Measurements from ENCODE around the gene MCM3.

The MCM3 gene

GRCh38 chr6:52328303-52328662, 43.7 kb upstream of the MCM3 start:
- H3K4me1 ChIP-seq: no peaks in the 10 kb centered on the region
- no peak overlapping the region for H3K4me3 ChIP-seq
- DNase-seq: no peak
- no peaks in the 10 kb centered on the region for H3K9me3 ChIP-seq
- intact Hi-C loops (cut with DNase I; ENCODE audit: low total_unique reads): no loop called here
- no peak overlapping the region for H3K27ac ChIP-seq
- TF ChIP-seq CTCF (IDR thresholded peaks at IDR 0.05): no peak
- no peaks in the 10 kb centered on the region for H3K27me3 ChIP-seq
- H3K36me3 ChIP-seq: no peaks in the 10 kb centered on the region

GRCh38 chr6:52326540-52327364, 42.2 kb upstream of the MCM3 start:
- no peak for TF ChIP-seq CTCF (IDR thresholded peaks at IDR 0.05)
- Histone ChIP-seq H3K4me1 (no peaks in the 10 kb centered on the region), H3K4me3 (no peak overlapping the region), H3K36me3 (no peaks in the 10 kb centered on the region), H3K27me3 (no peaks in the 10 kb centered on the region), H3K27ac (no peak overlapping the region), H3K9me3 (no peaks in the 10 kb centered on the region)
- intact Hi-C loops (cut with DNase I; ENCODE audit: low total_unique reads): no loop called here
- DNase-seq: no peak

GRCh38 chr6:52325695-52326471, 41.3 kb upstream of the MCM3 start:
- Histone ChIP-seq H3K4me1 (no peaks in the 10 kb centered on the region), H3K9me3 (no peaks in the 10 kb centered on the region), H3K4me3 (no peak overlapping the region), H3K27ac (no peak overlapping the region), H3K27me3 (no peaks in the 10 kb centered on the region), H3K36me3 (no peaks in the 10 kb centered on the region)
- intact Hi-C loops (cut with DNase I; ENCODE audit: low total_unique reads): no loop called here
- DNase-seq: no peak
- TF ChIP-seq CTCF (IDR thresholded peaks at IDR 0.05): no peak

GRCh38 chr6:52324189-52324588, 39.6 kb upstream of the MCM3 start:
- intact Hi-C loops (cut with DNase I; ENCODE audit: low total_unique reads): no loop called here
- DNase-seq: no peak
- no peak overlapping the region for H3K4me3 ChIP-seq
- no peaks in the 10 kb centered on the region for H3K27me3 ChIP-seq
- no peaks in the 10 kb centered on the region for H3K9me3 ChIP-seq
- TF ChIP-seq CTCF (IDR thresholded peaks at IDR 0.05): no peak
- no peak overlapping the region for H3K27ac ChIP-seq
- no peaks in the 10 kb centered on the region for H3K36me3 ChIP-seq
- H3K4me1 ChIP-seq: no peaks in the 10 kb centered on the region

GRCh38 chr6:52317841-52318581, 33.5 kb upstream of the MCM3 start:
- H3K4me3 ChIP-seq: no peak overlapping the region
- TF ChIP-seq CTCF (IDR thresholded peaks at IDR 0.05): no peak
- intact Hi-C loops (cut with DNase I; ENCODE audit: low total_unique reads): loop anchor here (10.0 kb wide), 1 partner anchor 1493 kb away; no protein-coding TSS in a partner anchor
- H3K36me3 ChIP-seq: no peaks in the 10 kb centered on the region
- H3K27me3 ChIP-seq: no peaks in the 10 kb centered on the region
- no peaks in the 10 kb centered on the region for H3K9me3 ChIP-seq
- no peak for DNase-seq
- no peaks in the 10 kb centered on the region for H3K4me1 ChIP-seq
- H3K27ac ChIP-seq: no peak overlapping the region

Measured in tibial artery (tissue), 4 donors.